SK-N-SH (cell line): ENCODE data around the gene RPL27.

Source experiments
- EP300 ChIP-seq, 2 experiments: IDR thresholded peaks; 2 replicates each; pipeline versions ENCODE4 v1.4.0 to v1.6.1; 2012; ENCODE audit warnings: borderline replicate concordance in 1 of 2, low read depth in 1 of 2, low read length in 1 of 2
- POLR2AphosphoS5 ChIP-seq: IDR thresholded peaks from 2 replicates; pipeline ENCODE4 v1.6.1; 2012; ENCODE audit warnings: low read depth, low read length
- RAD21 ChIP-seq: IDR thresholded peaks from 2 replicates; pipeline ENCODE4 v1.6.1; 2012; ENCODE audit warnings: mild to moderate bottlenecking, low read length
- REST ChIP-seq: IDR thresholded peaks from 2 replicates; pipeline ENCODE4 v1.6.1; 2012; ENCODE audit warnings: mild to moderate bottlenecking, low read depth, low read length, moderate library complexity
- TCF12 ChIP-seq: IDR thresholded peaks from 2 replicates; pipeline ENCODE4 v1.4.0; 2012
- USF1 ChIP-seq: IDR thresholded peaks from 2 replicates; pipeline ENCODE4 v1.4.0; 2012; ENCODE audit warnings: low read depth, borderline replicate concordance
- TF ChIP-seq, protein P1 (sequence below): fragments of 200-600 bp; sonication (generic); IDR thresholded peaks from 2 replicates; pipeline ENCODE4 v1.6.1; 2017; ENCODE audit warnings: antibody characterized with exemption, mild to moderate bottlenecking, moderate library complexity
- TF ChIP-seq, protein P2 (sequence below): IDR thresholded peaks from 2 replicates; pipeline ENCODE4 v1.4.0; 2012; ENCODE audit warnings: low read depth, borderline replicate concordance

- TF ChIP-seq TCF12 = no peak
- TF ChIP-seq, protein P1, sequence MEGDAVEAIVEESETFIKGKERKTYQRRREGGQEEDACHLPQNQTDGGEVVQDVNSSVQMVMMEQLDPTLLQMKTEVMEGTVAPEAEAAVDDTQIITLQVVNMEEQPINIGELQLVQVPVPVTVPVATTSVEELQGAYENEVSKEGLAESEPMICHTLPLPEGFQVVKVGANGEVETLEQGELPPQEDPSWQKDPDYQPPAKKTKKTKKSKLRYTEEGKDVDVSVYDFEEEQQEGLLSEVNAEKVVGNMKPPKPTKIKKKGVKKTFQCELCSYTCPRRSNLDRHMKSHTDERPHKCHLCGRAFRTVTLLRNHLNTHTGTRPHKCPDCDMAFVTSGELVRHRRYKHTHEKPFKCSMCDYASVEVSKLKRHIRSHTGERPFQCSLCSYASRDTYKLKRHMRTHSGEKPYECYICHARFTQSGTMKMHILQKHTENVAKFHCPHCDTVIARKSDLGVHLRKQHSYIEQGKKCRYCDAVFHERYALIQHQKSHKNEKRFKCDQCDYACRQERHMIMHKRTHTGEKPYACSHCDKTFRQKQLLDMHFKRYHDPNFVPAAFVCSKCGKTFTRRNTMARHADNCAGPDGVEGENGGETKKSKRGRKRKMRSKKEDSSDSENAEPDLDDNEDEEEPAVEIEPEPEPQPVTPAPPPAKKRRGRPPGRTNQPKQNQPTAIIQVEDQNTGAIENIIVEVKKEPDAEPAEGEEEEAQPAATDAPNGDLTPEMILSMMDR = no peak
- no peak for TF ChIP-seq REST
- TF ChIP-seq EP300 (IDR thresholded peaks at IDR 0.05; ENCODE audit: borderline replicate concordance in 1 of 2, low read depth in 1 of 2, low read length in 1 of 2) = no peak
- no peak for TF ChIP-seq USF1
- no peak for TF ChIP-seq RAD21
- TF ChIP-seq POLR2AphosphoS5 = no peak
- TF ChIP-seq, protein P2, sequence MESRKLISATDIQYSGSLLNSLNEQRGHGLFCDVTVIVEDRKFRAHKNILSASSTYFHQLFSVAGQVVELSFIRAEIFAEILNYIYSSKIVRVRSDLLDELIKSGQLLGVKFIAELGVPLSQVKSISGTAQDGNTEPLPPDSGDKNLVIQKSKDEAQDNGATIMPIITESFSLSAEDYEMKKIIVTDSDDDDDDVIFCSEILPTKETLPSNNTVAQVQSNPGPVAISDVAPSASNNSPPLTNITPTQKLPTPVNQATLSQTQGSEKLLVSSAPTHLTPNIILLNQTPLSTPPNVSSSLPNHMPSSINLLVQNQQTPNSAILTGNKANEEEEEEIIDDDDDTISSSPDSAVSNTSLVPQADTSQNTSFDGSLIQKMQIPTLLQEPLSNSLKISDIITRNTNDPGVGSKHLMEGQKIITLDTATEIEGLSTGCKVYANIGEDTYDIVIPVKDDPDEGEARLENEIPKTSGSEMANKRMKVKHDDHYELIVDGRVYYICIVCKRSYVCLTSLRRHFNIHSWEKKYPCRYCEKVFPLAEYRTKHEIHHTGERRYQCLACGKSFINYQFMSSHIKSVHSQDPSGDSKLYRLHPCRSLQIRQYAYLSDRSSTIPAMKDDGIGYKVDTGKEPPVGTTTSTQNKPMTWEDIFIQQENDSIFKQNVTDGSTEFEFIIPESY = no peak
Measured at GRCh38 chr17:43011728-43012472, 13.7 kb downstream of the RPL27 start.
